Hypothalamus (tissue), 51 donors: Measurements from ENCODE around the gene IGFL4.

ENCODE experiments used
- DNase-seq, 51 donors: peaks; one replicate each; lab custom pipeline; 2025; lab: John Stamatoyannopoulos, UW

IGFL4 gene

GRCh38 chr19:45995715-45996385, 45.0 kb downstream of the IGFL4 start:
- DNase-seq, result no peak

- peak; percentile 61 to 99 (median 96) for DNase-seq
Observed at GRCh38 chr19:45994998-45995714, 45.6 kb downstream of the IGFL4 start, which contains the start of gene CCDC61. Gene CCDC61, plus strand, starts transcription at chr19:45995467. Its CDS starts 7,552 bp downstream, at chr19:46003019.

- DNase-seq, result no peak
Observed at GRCh38 chr19:45994456-45994997, 46.3 kb downstream of the IGFL4 start.

GRCh38 chr19:45990113-45990728, 50.6 kb downstream of the IGFL4 start:
- DNase-seq, result no peak
